Motor neuron (in vitro differentiated cells): ENCODE data around the gene PLEKHG4B. TPM values are rescaled to one million over a fixed set of nuclear protein-coding genes. Genes with fewer than 3 reads are reported as not detected.
A peak's percentile ranks its signal among the peaks of the same experiment; 100 is the strongest.
"Not testable (repeated sequence)": the region's sequence is repeated elsewhere in the genome, so short reads cannot be mapped to it uniquely, and the experiment has no call there.

Experiments used
- ATAC-seq, 8 experiments: fragments of 200-7000 bp; cut with Tn5 transposase; replicated peaks in 6 of 8; 2 replicates each; pipeline ENCODE4 v1.8.0; 2021; ENCODE audit warnings: mild to moderate bottlenecking in 8 of 8, moderate library complexity in 8 of 8
- H3K27ac ChIP-seq, 2 donors: fragments of 250-450 bp; sonication (Bioruptor Pico); 2 replicates each; pipeline ENCODE4 v1.9.0; 2021; ENCODE audit warnings: antibody characterized with exemption in 2 of 2, mild to moderate bottlenecking in 2 of 2, moderate library complexity in 1 of 2
- H3K4me1 ChIP-seq, 2 donors: fragments of 250-450 bp; sonication (Bioruptor Pico); replicated peaks in 1 of 2; 2 replicates each; pipeline ENCODE4 v1.6.1; 2021; ENCODE audit warnings: antibody characterized with exemption in 2 of 2, mild to moderate bottlenecking in 2 of 2, moderate library complexity in 1 of 2
- H3K4me3 ChIP-seq, 5 donors: fragments of 250-450 bp; sonication (Bioruptor Pico); 2 replicates each; pipeline ENCODE4 v1.9.0; 2021; ENCODE audit warnings: antibody characterized with exemption in 5 of 5, mild to moderate bottlenecking in 5 of 5, moderate library complexity in 4 of 5
- WGBS, 10 experiments: fragments of 450-650 bp; shearing (Covaris generic); methylation state at CpG; one replicate each; pipeline ENCODE4 v1.0.0; 2022; 5-methylcytosine and 5-hydroxymethylcytosine counted together
- in situ Hi-C, 9 experiments: fragments of 400-800 bp; cut with MboI; loops; one replicate each; pipeline ENCODE4 v1.15.0; 2021; ENCODE audit warnings: low sequenced_read_pairs in 9 of 9, low pct_unique_long_range_greater_than_20kb in 2 of 9; ENCODE audit not compliant: unreplicated experiment in 9 of 9
- total RNA-seq, 8 experiments: library from RNA; unstranded; fragments of 300-600 nt; gene quantifications; 2 replicates each; pipeline versions ENCODE4 v1.2.3 to v1.2.4, GENCODE V29; 2022

PLEKHG4B gene
- 1 to 10 TPM in 5 of 8 experiments, under 1 TPM in 3; 0.09 to 7.3 (median 3.2) TPM for total RNA-seq

- peak in 7 of 8 experiments; percentile 18 to 84 (median 79) for ATAC-seq
- Histone ChIP-seq H3K4me3 (peak within 1 kb of the TSS; percentile 16 to 48 (median 35)), H3K4me1 (peaks cover 14 to 17% of the 10 kb centered on the region in 2 donors), H3K27ac (peak within 1 kb of the TSS in 1 of 2 donors; percentile 81)
- 43% methylated on average over 3 of the region's 57 CpGs; no CpG with 5 or more reads in 9 of the 10 experiments for WGBS, 10 experiments
- in situ Hi-C loops = no loop called here
Measured at GRCh38 chr5:91556-92263, at the start of gene PLEKHG4B. Gene PLEKHG4B, plus strand, starts transcription at chr5:92168. Its CDS starts 64 bp downstream, at chr5:92232.

- no peaks in the 10 kb centered on the region for H3K4me1 ChIP-seq
- peak in 5 of 8 experiments; percentile 44 to 86 (median 69) for ATAC-seq
- in situ Hi-C loops = no loop called here
- WGBS, 10 experiments = 0 to 29% (median 14%) methylated on average over 1 to 6 of the region's 6 CpGs; no CpG with 5 or more reads in 5 of the 10 experiments
- no peak overlapping the region for H3K27ac ChIP-seq
- H3K4me3 ChIP-seq = no peak overlapping the region
Measured at GRCh38 chr5:42250-42649, 49.7 kb upstream of the PLEKHG4B start.

GRCh38 chr5:48192-48591 is 43.8 kb upstream of the PLEKHG4B start:
- WGBS, 10 experiments = 0 to 86% (median 42%) methylated on average over 1 to 2 of the region's 2 CpGs; no CpG with 5 or more reads in 2 of the 10 experiments
- in situ Hi-C loops = no loop called here

DNA sequence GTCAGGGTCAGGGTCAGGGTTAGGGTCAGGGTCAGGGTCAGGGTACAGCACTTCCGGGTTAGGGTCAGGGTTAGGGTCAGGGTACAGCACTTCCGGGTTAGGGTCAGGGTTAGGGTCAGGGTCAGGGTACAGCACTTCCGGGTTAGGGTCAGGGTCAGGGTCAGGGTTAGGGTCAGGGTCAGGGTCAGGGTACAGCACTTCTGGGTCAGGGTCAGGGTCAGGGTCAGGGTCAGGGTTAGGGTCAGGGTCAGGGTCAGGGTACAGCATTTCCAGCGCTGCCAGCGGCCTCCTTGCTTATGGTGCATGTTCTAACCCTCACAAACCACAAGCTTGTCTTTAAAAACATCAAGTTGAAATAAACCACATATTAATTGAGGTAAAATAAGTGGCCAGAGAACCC is 42.4 kb upstream of the PLEKHG4B start:
- in situ Hi-C loops, H3K4me1 ChIP-seq, ATAC-seq, H3K27ac ChIP-seq, H3K4me3 ChIP-seq: not testable (repeated sequence)
- WGBS, 10 experiments = 0 to 100% (median 79%) methylated on average over 1 to 5 of the region's 5 CpGs; no CpG with 5 or more reads in 2 of the 10 experiments

More at GRCh38 chr5:48192-48591, 43.8 kb upstream of the PLEKHG4B start:
- Histone ChIP-seq H3K4me3 (no peak overlapping the region), H3K27ac (no peak overlapping the region), H3K4me1 (peaks cover 0 to 3% of the 10 kb centered on the region in 2 donors)
- no peak for ATAC-seq

DNA sequence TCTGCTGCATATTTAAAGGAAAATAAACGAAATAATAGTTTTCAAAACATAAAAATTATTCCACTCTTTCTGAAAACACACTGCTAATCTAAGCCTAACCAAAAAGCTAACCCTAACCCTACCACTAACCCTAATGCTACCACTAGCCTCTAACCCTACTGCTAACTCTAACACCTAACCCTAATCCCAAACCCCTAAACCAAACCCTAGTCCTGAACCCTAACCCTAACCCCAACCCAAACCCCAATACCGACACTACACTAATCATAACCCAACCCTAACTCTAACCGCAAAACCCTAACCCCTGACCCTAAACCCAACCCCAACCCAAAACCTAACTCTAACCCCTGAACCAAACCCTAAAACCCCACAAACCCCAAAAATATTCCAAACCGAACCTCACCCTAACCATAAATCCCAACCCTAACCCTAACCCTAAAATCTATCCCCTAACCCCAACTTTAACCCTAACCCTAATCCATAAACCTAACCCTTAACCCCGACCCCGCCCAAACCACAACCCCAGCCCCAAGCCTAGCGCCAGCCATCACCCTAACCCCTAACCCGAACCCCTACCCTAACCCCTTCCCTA is 41.9 kb upstream of the PLEKHG4B start:
- no peak for ATAC-seq
- H3K4me3 ChIP-seq = no peak overlapping the region
- WGBS, 10 experiments = 33 to 100% (median 65%) methylated on average over 1 to 4 of the region's 8 CpGs
- peaks cover 3 to 4% of the 10 kb centered on the region in 2 donors for H3K4me1 ChIP-seq
- H3K27ac ChIP-seq = no peak overlapping the region
- in situ Hi-C loops = no loop called here

DNA sequence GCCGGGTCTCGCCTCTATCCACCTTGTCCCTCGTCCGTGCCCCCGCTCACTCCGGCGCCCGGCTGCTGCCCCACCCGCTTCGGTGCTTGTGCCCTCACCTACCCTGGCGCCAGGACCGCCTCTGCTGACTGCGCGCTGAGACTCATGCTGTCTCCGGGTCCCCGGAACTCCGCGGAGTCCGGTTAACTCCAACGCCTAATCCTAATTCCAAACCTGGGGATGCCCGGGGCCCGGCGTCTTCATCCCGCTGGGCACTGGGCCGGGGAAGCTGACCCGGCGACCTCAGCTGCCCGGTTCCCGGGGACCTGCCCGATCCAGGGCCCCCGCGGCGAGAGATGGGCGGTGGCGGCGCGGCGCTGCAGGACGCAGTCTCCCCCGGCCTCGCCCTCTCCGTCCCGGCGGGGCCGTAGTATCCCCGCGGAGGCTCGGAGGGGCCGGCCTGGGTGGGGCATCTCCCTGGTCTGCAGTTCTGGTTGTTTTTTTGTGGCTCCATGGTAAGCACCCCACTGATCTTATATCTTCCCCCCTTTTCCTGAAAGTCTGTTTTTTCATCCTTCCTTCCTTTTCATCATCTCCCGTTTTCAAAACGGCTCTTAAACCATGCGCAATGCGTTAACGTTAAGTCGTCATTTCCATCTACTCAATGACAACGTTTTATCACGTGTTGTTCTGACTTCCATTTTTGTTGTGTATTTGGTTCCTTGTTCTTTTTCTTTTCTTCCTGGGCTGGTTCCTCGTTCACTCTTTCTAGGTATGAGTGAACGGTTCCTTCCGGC is 41.1 kb upstream of the PLEKHG4B start:
- 12 to 79% (median 65%) methylated on average over 7 to 17 of the region's 60 CpGs; no CpG with 5 or more reads in 2 of the 10 experiments for WGBS, 10 experiments

GRCh38 chr5:51500-51823 is 40.5 kb upstream of the PLEKHG4B start:
- H3K4me1 ChIP-seq = peaks cover 3 to 4% of the 10 kb centered on the region in 2 donors
- no peak overlapping the region for H3K27ac ChIP-seq
- in situ Hi-C loops = no loop called here
- peak in 1 of 8 experiments; percentile 3 for ATAC-seq
- 0 to 100% (median 75%) methylated on average over 1 to 17 of the region's 24 CpGs; no CpG with 5 or more reads in 4 of the 10 experiments for WGBS, 10 experiments
- peak overlapping the region in 2 of 5 donors; percentile 6 to 27 for H3K4me3 ChIP-seq

More for the DNA sequence above, 41.1 kb upstream of the PLEKHG4B start:
- no peak overlapping the region for H3K27ac ChIP-seq
- no peak for ATAC-seq
- in situ Hi-C loops = no loop called here
- H3K4me3 ChIP-seq = peak overlapping the region in 2 of 5 donors; percentile 6 to 27
- H3K4me1 ChIP-seq = peaks cover 3 to 4% of the 10 kb centered on the region in 2 donors

- peak; percentile 77 to 95 (median 88) for ATAC-seq
- in situ Hi-C loops = no loop called here
- Histone ChIP-seq H3K4me3 (peak overlapping the region; percentile 37 to 52 (median 43)), H3K27ac (no peak overlapping the region), H3K4me1 (peaks cover 3 to 4% of the 10 kb centered on the region in 2 donors)
- no CpG with 5 or more reads among the region's 84 CpGs for WGBS, 10 experiments
Measured at GRCh38 chr5:53381-54174, 38.4 kb upstream of the PLEKHG4B start.

DNA sequence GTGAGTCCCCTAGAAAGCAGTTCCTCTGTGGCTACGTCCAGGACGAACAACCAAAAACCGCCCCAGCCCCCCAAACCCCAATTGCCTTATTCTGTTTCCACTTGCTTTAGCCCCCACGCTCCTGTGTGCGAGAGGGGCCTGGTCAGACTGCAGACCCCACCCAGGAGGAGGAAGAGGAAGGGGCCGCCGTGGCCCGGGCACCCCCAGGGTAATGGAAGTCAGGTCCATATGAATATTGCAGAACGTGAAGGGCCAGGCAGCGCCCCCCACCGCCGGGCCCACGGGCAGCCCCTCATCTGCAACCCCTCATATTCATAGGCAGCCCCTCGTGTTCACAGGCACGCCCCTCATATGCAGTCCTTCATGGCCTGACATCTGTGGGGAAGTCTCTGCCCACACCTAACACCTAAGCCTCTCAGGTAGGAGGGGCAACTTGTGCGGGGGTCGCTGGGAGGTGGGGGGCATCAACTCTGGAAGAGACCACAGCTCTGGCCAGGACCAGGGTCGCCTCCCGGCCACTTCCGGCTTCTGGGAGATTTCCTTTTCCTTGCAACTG is 37.7 kb upstream of the PLEKHG4B start:
- H3K27ac ChIP-seq = no peak overlapping the region
- in situ Hi-C loops = no loop called here
- 0 to 20% methylated on average over 1 of the region's 20 CpGs; no CpG with 5 or more reads in 8 of the 10 experiments for WGBS, 10 experiments
- ATAC-seq = peak in 2 of 8 experiments; percentile 2
- peaks cover 3 to 4% of the 10 kb centered on the region in 2 donors for H3K4me1 ChIP-seq
- peak overlapping the region; percentile 37 to 52 (median 43) for H3K4me3 ChIP-seq

GRCh38 chr5:54876-55569 is 36.9 kb upstream of the PLEKHG4B start:
- Histone ChIP-seq H3K4me3 (no peak overlapping the region), H3K4me1 (peaks cover 3 to 4% of the 10 kb centered on the region in 2 donors), H3K27ac (no peak overlapping the region)
- WGBS, 10 experiments = 13 to 93% (median 72%) methylated on average over 2 to 21 of the region's 28 CpGs; no CpG with 5 or more reads in 1 of the 10 experiments
- in situ Hi-C loops = no loop called here
- no peak for ATAC-seq

DNA sequence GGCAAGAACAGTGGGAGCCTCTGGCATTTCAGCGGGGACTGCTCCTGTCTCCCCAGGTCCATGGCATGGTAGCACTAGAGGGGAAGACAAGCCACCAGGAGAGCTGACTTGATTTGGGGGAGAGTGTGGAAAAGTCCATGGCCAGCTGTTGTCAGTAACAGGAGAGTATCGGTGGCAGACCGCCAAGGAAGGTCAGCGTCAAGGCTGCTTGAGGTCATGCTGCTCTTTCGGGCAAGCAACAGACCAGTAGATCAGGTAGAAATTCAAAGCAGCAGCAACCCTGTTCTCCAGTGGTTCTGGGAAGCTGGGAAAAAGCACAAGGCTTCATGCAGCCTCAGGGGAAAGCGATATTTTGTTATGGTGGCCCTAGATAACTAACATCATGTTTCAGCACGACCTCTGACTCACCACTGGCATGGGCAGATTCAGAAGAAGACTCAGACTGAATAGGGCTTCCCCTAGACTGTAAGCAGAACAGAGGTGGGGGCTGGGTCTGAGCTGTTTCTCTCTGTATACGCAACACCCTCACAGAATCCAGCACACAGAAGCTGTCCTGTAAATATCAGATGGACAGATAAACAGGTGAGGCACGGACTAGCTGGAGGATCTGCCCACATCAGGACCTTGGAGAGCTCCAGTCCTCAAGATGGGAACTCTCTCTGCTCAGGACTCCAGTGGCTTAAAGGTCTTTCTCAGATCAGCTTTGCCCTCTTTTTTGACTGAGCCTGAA is 35.2 kb upstream of the PLEKHG4B start:
- no peak overlapping the region for H3K4me3 ChIP-seq
- peaks cover 0 to 4% of the 10 kb centered on the region in 2 donors for H3K4me1 ChIP-seq
- 40 to 100% (median 82%) methylated on average over 1 to 8 of the region's 9 CpGs; no CpG with 5 or more reads in 2 of the 10 experiments for WGBS, 10 experiments
- in situ Hi-C loops = no loop called here
- no peak overlapping the region for H3K27ac ChIP-seq
- ATAC-seq = peak in 3 of 8 experiments; percentile 9 to 41 (median 39)
